Activated CD8-positive, alpha-beta T cell treated with anti-CD3 and anti-CD28 coated beads, Interleukin-2, amount 10 ng/mL, durations not matched to agents 7 days and 5 days (primary cell): Measurements from ENCODE around the gene JUP. TPM values are rescaled to one million over a fixed set of nuclear protein-coding genes. Genes with fewer than 3 reads are reported as not detected.

Experiments used
- ATAC-seq: fragments of 150-1000 bp; cut with Tn5 transposase; one replicate; pipeline ENCODE4 v1.10.0; 2021; ENCODE audit warnings: moderate library complexity
- CTCF ChIA-PET: fragments of 350-600 bp; sonication (Branson Sonifier 250); formaldehyde crosslinking; loops from one replicate; lab custom pipeline; 2021; ENCODE audit warnings: antibody characterized with exemption; lab: Charles Lee
- POLR2A ChIA-PET: fragments of 350-600 bp; sonication (Branson Sonifier 250); formaldehyde crosslinking; loops from one replicate; lab custom pipeline; 2021; ENCODE audit warnings: antibody characterized with exemption; lab: Charles Lee
- DNase-seq: peaks from one replicate; pipeline ENCODE4 v3.0.0-alpha.2; 2020
- H3K27ac Mint-ChIP-seq: one replicate; pipeline ENCODE4 v1.8.0; 2021; ENCODE audit warnings: mild to moderate bottlenecking, mixed read lengths
- H3K27me3 Mint-ChIP-seq: one replicate; pipeline ENCODE4 v1.8.0; 2021; ENCODE audit warnings: low read depth, mixed read lengths
- H3K36me3 Mint-ChIP-seq: one replicate; pipeline ENCODE4 v1.8.0; 2021; ENCODE audit warnings: low read depth, mixed read lengths
- H3K4me1 Mint-ChIP-seq: one replicate; pipeline ENCODE4 v1.8.0; 2021; ENCODE audit warnings: low read depth, mixed read lengths
- H3K4me3 Mint-ChIP-seq: one replicate; pipeline ENCODE4 v1.8.0; 2021; ENCODE audit warnings: mild to moderate bottlenecking, mixed read lengths
- H3K9me3 Mint-ChIP-seq: one replicate; pipeline ENCODE4 v1.8.0; 2022; ENCODE audit warnings: mixed read lengths; ENCODE audit not compliant: insufficient read depth
- total RNA-seq, 2 experiments: library from RNA; stranded (reverse); gene quantifications; one replicate each; pipeline ENCODE4 v1.2.3, GENCODE V29; 2021

JUP gene
- total RNA-seq, 2 experiments from 2014 or later: 5.2 to 6.0 TPM

DNA sequence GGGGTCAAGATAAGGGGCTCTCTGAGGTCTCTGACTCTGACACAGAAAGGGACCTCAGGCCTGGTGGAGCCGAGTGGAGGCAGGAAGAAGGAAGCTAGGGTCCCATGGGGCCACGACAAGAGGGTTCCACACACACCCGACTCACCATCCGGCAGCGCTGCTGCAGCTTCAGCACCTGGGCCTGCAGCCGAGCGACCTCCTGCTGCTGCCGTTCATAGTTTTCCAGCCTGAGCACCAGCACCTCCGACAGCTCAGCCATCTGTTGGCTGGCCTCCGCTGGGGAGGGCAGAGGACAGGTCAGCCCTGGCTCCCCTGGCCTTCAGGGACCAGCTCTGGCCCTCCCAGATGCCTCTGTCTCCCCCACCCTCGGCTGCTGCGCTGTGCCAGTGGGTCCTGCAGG is 58.5 kb downstream of the JUP start:
- H3K4me3 Mint-ChIP-seq: no peak overlapping the region
- H3K36me3 Mint-ChIP-seq: no peaks in the 10 kb centered on the region
- CTCF ChIA-PET: interaction anchor here (1.0 kb wide), 1 partner anchor 73 kb away, joined by 3 read pairs; no protein-coding TSS in a partner anchor
- peaks cover 30% of the 10 kb centered on the region for H3K27me3 Mint-ChIP-seq
- POLR2A ChIA-PET: no interaction called here
- DNase-seq (no peak), ATAC-seq (no peak)
- H3K27ac Mint-ChIP-seq: no peak overlapping the region
- H3K9me3 Mint-ChIP-seq: no peaks in the 10 kb centered on the region
- H3K4me1 Mint-ChIP-seq: no peaks in the 10 kb centered on the region

DNA sequence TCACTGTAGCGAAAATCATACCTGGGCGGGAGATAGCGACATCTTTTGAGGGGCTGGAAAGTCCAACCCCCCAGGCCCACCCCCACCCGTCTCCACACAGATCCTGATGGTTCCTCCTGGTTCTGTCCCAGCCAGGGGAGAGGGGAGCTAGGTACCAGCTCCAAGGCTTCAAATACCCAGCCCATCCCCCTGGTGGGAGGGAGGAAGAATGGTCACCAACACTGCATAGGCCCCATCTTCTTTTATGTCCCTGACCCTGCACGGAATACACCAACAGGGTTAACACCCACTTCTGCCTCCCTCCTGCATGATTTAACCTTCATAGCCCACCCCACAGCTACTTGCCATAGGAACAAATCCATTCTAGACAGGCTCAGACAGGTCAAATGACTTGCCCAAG is 61.4 kb downstream of the JUP start:
- H3K27me3 Mint-ChIP-seq: peaks cover 7% of the 10 kb centered on the region
- no peak for ATAC-seq

DNA sequence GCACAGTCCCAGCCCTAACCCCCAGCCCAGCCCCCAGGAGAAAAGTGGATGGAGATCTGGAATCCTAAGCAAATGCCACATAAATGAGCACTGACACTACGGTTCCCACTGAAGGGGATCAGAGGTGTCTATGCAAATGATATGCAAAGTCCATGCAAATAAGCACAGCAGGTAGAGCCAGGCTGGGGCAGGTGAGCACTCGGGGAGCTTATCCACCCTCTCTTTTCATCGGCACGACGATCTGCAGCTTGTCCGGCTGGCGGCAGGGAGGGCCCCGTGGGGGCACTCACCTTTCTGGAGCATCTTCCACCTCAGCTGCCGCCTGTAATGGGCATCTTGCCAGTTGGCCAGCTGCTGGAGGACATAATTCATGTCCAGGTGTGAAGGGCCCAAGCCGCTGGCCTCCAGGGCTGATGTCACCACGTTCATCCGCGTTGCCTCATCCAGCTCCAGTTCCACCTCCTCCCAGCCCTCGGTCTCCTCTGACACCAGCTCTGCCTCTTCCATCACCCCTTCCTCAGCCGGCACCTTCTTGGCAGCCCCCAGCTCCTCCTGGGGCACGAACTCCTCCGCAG is 61.9 kb downstream of the JUP start:
- Mint-ChIP-seq H3K4me1 (no peaks in the 10 kb centered on the region), H3K27me3 (peaks cover 6% of the 10 kb centered on the region), H3K36me3 (no peaks in the 10 kb centered on the region), H3K4me3 (no peak overlapping the region), H3K9me3 (no peaks in the 10 kb centered on the region), H3K27ac (no peak overlapping the region)
- DNase-seq: no peak
- CTCF ChIA-PET: interaction anchor here (1.1 to 1.6 kb wide), 2 partner anchors 13 to 62 kb away, joined by 3 to 5 read pairs; no protein-coding TSS in a partner anchor
- no peak for ATAC-seq
- POLR2A ChIA-PET: no interaction called here

More for the DNA sequence above, 61.4 kb downstream of the JUP start:
- no peaks in the 10 kb centered on the region for H3K36me3 Mint-ChIP-seq
- H3K9me3 Mint-ChIP-seq: no peaks in the 10 kb centered on the region
- H3K27ac Mint-ChIP-seq: no peak overlapping the region
- DNase-seq: no peak
- H3K4me1 Mint-ChIP-seq: no peaks in the 10 kb centered on the region
- no peak overlapping the region for H3K4me3 Mint-ChIP-seq
- POLR2A ChIA-PET: no interaction called here
- CTCF ChIA-PET: interaction anchor here (1.1 to 1.6 kb wide), 2 partner anchors 13 to 62 kb away, joined by 3 to 5 read pairs; no protein-coding TSS in a partner anchor

DNA sequence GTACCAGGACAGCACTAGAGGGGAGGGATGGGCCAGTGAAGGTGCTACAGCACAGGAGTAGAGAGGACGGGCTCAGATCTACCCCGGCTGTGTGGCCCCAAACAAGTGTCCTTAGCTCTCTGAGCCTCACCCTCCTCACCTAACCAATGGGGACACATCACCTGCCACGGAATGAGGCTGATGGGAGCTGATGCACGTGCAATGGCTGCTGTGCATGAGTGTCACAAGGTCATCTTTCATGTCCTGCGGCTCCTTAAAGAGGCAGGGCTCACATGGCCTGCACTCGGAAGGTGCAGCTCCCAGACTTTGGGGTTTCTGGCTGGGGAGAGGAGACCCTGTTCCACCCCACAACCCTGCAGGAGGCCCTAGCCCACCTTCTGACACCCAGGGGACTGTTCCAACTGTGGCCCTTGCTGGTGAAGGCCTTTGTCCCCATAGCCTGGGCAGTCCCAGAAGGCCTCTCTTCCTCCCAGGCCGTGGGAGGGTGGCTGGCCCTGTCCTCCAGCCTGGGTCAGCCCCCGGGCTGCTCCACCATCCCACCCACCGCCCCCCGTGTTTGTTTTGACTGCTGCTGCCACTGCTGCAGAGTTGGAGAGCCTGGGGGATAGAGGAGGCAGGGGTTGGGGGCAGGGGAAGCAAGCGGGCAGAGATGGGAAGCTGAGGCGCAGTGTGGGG is 62.6 kb downstream of the JUP start:
- ChIA-PET CTCF (interaction anchor here (1.6 kb wide), 1 partner anchor 61 kb away, joined by 5 read pairs; no protein-coding TSS in a partner anchor), POLR2A (no interaction called here)
- Mint-ChIP-seq H3K27ac (no peak overlapping the region), H3K36me3 (no peaks in the 10 kb centered on the region), H3K4me3 (no peak overlapping the region), H3K27me3 (peaks cover 6% of the 10 kb centered on the region), H3K4me1 (no peaks in the 10 kb centered on the region), H3K9me3 (no peaks in the 10 kb centered on the region)
- no peak for DNase-seq
- no peak for ATAC-seq

DNA sequence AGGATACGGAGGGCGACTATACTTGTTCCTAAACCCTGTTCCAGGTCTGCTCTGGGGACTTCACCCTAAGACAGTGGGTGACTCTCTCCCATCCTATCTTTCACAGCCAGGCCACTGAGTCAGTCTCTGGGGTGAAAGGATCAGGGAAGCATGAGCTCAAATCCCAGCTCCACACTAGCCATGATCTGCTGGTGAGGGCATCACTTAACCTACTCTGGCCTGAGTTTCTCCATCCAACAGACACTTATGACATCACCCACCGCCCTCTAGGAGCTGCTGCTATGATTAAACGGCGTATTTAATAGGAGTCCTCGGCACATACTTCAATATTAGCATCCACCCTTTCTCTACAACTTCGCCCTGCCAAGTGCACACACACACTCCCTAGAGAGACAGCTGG is 64.3 kb downstream of the JUP start:
- DNase-seq (no peak), ATAC-seq (no peak)
- Mint-ChIP-seq H3K4me3 (no peak overlapping the region), H3K27me3 (peaks cover 2% of the 10 kb centered on the region), H3K36me3 (no peaks in the 10 kb centered on the region), H3K27ac (no peak overlapping the region), H3K4me1 (peaks cover 5% of the 10 kb centered on the region), H3K9me3 (no peaks in the 10 kb centered on the region)
- POLR2A ChIA-PET: no interaction called here
- CTCF ChIA-PET: interaction anchor here (1.0 kb wide), 1 partner anchor 15 kb away, joined by 4 read pairs; no protein-coding TSS in a partner anchor

DNA sequence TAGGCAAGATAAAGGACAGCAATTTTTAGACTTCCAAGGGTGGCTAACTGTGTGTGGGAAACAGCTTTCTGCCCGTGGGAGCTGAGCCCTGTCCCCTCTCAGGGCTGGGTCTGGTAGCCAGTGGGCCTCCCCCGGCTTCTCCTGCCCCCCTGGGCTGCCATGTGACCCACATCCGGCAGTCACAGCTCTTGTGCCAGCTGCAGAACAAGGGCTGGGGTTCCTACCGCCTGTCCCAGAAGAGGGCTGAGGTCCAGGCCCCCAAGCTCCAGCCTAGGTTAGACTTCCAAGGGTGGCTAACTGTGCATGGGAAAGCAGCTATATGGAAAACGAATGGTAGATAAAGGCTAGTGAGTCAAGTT is 68.2 kb downstream of the JUP start:
- Mint-ChIP-seq H3K4me3 (no peak overlapping the region), H3K27ac (no peak overlapping the region), H3K27me3 (peaks cover 8% of the 10 kb centered on the region), H3K36me3 (no peaks in the 10 kb centered on the region), H3K9me3 (no peaks in the 10 kb centered on the region), H3K4me1 (peaks cover 5% of the 10 kb centered on the region)
- ATAC-seq: no peak
- DNase-seq: no peak
- POLR2A ChIA-PET: interaction anchor here (2.4 kb wide), 1 partner anchor 29 kb away, joined by 6 read pairs; the partner anchor contains the start of gene EIF1
- CTCF ChIA-PET: interaction anchor here (0.8 to 2.2 kb wide), 3 partner anchors 22 to 68 kb away, joined by 4 to 7 read pairs (median 4); partner anchors contain the start of gene JUP

DNA sequence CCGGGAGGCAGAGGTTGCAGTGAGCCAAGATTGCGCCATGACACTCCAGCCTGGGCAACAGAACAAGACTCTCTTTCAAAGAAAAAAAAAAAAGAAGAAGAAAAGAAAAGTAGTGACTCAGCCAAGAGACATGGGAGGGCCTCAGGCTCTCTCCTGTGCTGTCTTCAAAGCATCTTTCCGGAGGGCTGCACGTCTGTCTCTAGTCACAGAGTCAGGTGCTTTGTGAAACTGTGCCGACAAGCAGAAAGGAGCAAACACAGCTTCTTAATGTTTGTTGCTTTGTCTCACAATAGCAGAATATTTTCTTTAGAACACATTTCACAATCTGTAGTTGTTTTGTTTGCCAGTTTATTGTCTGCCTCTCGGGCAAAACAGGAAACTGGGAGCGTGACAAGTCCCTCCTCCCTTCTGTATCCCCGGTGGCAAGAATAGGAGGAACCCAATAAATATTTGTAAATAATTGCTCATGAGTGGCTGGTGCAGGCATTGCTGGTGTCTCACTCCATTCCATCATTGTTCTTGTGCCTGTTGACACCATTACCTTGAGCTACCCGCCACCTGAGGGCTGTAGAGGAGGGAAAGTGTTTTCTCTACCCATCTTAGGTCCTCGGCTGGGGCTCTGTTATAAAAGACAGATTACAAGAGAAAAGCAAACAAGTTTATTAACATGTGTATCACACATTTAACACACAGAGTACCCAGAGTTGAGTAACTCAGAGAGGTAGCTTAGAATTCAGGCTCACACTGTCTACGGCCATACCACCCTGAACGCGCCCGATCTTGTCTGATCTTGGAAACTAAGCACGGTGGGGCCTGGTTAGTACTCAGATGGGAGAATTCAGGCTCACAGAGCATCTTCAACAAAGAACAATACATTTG is 68.9 kb downstream of the JUP start:
- no peak for ATAC-seq
- H3K36me3 Mint-ChIP-seq: no peaks in the 10 kb centered on the region

DNA sequence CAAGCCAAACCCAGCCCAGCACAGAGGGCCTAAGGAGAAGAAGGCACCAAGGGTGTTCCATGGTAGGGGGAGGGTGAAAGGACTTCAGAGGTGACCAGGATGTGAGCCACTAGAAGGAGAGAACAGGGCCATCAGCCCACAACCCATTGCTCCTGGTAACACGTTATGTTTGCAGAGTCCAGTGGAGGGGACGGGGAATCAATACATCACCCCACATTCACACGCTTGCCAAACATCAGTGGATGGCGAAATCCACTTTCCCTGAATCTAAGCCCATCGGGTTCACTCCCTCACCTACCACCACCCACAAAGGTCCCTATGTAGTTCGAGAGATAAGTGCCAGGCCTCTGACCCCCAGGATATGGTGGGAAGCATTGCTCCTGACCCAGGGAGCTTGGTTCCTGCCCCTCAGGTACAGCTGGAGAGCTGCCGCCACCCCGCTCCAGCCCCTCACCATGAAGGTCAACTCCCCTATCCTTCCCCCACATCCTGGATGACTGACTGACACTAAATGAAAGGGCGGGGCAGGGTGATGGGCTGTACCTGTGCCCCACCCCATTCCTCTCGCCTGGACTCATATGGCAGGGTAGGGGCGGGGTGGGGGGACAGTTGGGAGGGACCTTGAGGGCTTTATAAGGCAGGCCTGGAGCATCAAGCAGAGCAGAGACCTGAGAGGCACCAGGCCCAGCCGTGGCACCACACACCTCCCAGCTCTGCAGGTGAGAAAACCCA is 74.7 kb downstream of the JUP start, which contains the start of gene GAST:
TSS of gene GAST (plus strand) at position 663 of the 732 bp plus-strand sequence. CDS start 3,106 bp downstream, outside the sequence.
- H3K4me3 Mint-ChIP-seq: no peak within 1 kb of the TSS
- no peaks in the 10 kb centered on the region for H3K36me3 Mint-ChIP-seq
- DNase-seq: no peak
- peaks cover 4% of the 10 kb centered on the region for H3K4me1 Mint-ChIP-seq
- ATAC-seq: no peak
- POLR2A ChIA-PET: no interaction called here
- no peaks in the 10 kb centered on the region for H3K9me3 Mint-ChIP-seq
- CTCF ChIA-PET: interaction anchor here (1.8 kb wide), 1 partner anchor 22 kb away, joined by 5 read pairs; no protein-coding TSS in a partner anchor
- H3K27me3 Mint-ChIP-seq: peaks cover 18% of the 10 kb centered on the region
- no peak within 1 kb of the TSS for H3K27ac Mint-ChIP-seq

More for the DNA sequence above, 68.9 kb downstream of the JUP start:
- POLR2A ChIA-PET: interaction anchor here (2.4 kb wide), 1 partner anchor 29 kb away, joined by 6 read pairs; the partner anchor contains the start of gene EIF1
- no peak overlapping the region for H3K4me3 Mint-ChIP-seq
- H3K27ac Mint-ChIP-seq: no peak overlapping the region
- no peak for DNase-seq
- CTCF ChIA-PET: interaction anchor here (0.8 to 2.2 kb wide), 3 partner anchors 22 to 69 kb away, joined by 4 to 7 read pairs (median 4); partner anchors contain the start of gene JUP
- no peaks in the 10 kb centered on the region for H3K9me3 Mint-ChIP-seq
- peaks cover 9% of the 10 kb centered on the region for H3K27me3 Mint-ChIP-seq
- H3K4me1 Mint-ChIP-seq: peaks cover 5% of the 10 kb centered on the region

DNA sequence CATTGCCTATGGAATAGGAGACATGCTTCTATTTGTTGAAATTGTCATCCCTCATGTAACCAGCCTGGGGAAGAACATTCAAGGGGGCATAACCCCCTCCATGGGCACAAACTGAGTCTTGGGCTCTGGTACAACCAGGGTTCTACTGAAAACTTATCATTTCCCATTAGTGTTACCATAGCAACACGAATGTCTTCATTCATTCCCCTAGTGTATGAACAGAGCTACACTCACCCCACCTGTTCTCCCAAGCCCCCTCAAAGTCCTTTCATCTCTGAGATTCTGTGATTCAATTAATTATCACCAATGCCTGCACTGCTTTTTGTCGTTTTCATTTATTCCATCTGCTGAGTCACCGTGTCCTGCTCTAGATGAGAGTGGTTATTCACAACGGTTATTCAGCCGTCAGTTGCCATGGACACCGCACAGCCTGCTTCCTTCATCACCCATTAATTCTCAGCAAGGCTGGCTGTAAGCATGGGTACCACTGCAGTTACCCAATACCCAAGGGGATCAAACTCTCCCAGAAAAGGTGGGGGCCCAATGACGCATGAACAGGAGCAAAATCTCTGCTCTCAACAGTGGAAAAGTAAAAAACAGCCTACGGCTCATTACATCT is 75.9 kb downstream of the JUP start:
- ChIA-PET CTCF (interaction anchor here (1.4 kb wide), 1 partner anchor 100 kb away, joined by 4 read pairs; no protein-coding TSS in a partner anchor), POLR2A (no interaction called here)
- H3K27ac Mint-ChIP-seq: no peak overlapping the region
- no peaks in the 10 kb centered on the region for H3K9me3 Mint-ChIP-seq
- peaks cover 4% of the 10 kb centered on the region for H3K4me1 Mint-ChIP-seq
- DNase-seq (no peak), ATAC-seq (no peak)
- no peak overlapping the region for H3K4me3 Mint-ChIP-seq
- peaks cover 16% of the 10 kb centered on the region for H3K27me3 Mint-ChIP-seq
- H3K36me3 Mint-ChIP-seq: no peaks in the 10 kb centered on the region

DNA sequence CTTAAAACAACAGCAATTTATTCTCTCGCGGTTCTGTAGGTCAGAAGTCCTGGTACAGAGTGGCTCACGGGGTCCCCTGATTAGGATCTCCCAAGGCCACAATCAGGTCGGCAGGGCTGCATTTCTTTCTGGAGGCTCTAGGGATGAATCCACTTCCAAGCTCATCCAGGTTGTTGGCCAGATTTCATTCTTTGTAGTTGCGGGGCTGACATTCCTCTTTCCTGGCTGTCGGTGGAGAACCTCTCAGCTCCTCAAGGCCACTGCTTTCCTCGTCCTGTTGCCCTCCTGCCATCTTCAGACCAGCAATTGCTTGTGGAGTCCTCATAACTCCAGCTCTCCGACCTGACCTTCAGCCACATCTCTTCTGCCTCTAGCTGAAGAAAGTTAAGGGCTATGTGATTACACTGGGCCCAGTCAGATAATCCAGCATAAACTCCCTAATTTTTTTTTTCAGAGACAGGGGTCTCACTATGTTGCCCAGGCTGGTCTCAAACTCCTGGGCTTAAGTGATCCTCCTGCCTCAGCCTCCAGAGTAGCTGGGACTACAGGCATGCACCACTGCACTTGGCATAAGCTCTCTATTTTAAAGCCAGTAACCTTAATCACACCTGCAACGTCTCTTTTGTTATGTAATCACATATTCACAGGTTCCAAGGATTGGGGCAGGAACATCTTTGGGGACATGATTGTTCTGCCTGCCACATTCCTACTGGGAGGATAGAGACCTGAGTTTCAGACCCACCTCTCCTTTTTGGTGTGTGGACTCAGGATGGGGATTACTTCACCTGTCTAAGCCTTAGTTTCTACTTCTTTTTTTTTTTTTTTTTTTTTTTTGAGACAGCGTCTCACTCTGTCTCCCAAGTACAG is 78.5 kb downstream of the JUP start:
- POLR2A ChIA-PET: interaction anchor here (0.8 kb wide), 1 partner anchor 19 kb away, joined by 4 read pairs; the partner anchor contains the start of gene EIF1
- H3K36me3 Mint-ChIP-seq: no peaks in the 10 kb centered on the region
- H3K9me3 Mint-ChIP-seq: no peaks in the 10 kb centered on the region
- ATAC-seq (no peak), DNase-seq (no peak)
- no peak overlapping the region for H3K4me3 Mint-ChIP-seq
- no peak overlapping the region for H3K27ac Mint-ChIP-seq
- peaks cover 4% of the 10 kb centered on the region for H3K4me1 Mint-ChIP-seq
- peaks cover 19% of the 10 kb centered on the region for H3K27me3 Mint-ChIP-seq
- CTCF ChIA-PET: interaction anchor here (1.8 to 6.5 kb wide), 3 partner anchors 12 to 45 kb away, joined by 3 to 34 read pairs (median 6); no protein-coding TSS in a partner anchor
